ENCODE measurements around the gene GRAMD1B.
"Not testable (repeated sequence)": the region's sequence is repeated elsewhere in the genome, so short reads cannot be mapped to it uniquely, and the experiment has no call there.

Gene GRAMD1B

DNA sequence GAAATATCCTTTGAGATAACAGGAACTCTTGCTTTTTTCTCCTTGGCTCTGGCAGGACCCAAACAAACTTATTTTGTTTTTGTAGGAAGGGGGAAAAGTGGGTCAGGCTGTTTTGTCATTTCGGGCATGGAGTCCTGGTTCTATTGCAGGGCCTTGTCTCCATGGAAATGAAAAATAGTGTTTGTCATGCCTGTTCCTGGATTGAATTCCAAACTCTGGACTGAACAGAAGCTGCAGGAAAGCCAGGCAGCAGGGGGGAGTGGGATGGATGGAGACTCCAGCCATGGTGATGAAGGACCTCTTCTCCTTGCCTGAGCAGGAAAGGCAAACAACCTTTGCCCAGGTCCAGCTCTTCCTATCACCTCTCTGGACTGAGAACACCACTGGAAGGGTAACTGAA lies 137.4 kb downstream of the GRAMD1B start:
- DNase-seq (ENCODE audit: low read depth) = no peak

- no peak for DNase-seq (ENCODE audit: low read depth)
Observed at GRCh38 chr11:123568367-123568870, 138.3 kb downstream of the GRAMD1B start.

GRCh38 chr11:123569393-123569792 lies 139.3 kb downstream of the GRAMD1B start:
- DNase-seq (ENCODE audit: low read depth) = no peak

GRCh38 chr11:123570939-123571580 lies 141.0 kb downstream of the GRAMD1B start:
- DNase-seq (ENCODE audit: low read depth) = no peak

DNA sequence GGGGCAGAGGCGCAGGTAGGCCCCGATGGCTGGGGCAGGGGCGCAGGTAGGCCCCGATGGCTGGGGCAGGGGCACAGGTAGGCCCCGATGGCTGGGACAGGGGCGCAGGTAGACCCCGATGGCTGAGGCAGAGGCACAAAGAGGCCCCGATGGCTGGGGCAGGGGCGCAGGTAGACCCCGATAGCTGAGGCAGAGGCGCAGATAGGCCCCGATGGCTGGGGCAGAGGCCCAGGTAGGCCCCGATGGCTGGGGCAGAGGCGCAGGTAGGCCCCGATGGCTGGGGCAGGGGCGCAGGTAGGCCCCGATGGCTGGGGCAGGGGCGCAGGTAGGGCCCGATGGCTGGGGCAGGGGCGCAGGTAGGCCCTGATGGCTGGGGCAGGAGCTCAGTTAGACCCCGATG lies 142.7 kb downstream of the GRAMD1B start:
- not testable (repeated sequence) for DNase-seq (ENCODE audit: low read depth)

DNA sequence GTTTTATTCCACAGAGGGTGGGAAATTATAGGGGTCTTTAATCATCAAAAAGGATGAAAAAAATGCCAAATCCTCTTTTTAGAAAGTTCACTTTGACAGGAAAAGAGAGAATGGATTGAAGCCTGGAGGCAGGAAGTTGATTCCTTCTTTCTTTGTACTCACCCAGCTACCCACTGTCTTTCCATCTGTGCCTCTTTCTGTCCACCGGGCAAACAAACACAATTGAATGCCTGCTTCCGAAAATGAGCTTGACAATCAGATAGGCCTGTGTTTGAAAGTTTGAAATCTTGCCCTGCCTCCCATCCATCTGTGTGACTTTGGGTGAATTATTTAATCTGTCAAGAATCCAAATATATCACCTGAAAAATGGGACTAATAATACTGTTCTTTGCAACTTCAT lies 143.2 kb downstream of the GRAMD1B start:
- no peak for DNase-seq (ENCODE audit: low read depth)

- no peak for DNase-seq (ENCODE audit: low read depth)
Observed at GRCh38 chr11:123575441-123575840, 145.4 kb downstream of the GRAMD1B start.

DNA sequence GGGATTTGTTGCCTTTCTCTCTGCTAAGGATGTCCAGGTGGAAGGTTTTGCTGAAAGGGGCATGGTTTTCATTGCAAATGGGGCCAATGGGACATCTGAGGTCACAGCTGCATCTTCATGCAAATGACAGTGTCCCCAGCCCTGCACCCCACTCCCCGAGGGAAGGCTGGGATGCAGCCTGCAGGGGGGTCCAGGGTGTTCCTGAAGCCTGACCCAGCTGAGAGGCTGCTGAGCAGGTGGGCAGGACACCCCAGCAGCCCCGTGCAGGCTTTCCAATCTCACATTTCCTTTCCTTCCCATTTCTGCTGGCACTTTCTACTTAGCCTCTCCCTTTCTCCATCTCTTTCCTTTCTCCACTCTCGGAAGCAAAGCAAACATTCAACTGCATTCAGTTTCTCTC lies 146.0 kb downstream of the GRAMD1B start:
- DNase-seq (ENCODE audit: low read depth) = no peak

DNA sequence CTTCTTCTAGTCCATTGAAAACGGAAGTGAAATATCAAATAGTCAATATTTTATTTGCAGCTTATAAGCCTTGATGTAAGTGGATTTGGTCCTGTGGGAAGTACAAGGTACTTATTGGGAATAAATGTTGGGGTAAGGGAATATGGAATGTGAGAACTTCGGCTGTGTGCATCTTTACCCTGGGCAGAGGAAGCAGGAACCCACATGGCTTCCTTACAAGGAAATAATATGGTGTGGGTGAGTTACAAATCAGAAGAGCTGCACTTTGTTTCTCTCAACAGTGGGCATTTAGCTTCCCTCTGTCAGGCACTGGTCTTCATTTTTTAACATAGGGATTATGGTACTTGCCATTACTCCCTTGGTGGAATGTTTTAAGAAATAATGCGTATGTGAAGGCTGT lies 146.4 kb downstream of the GRAMD1B start:
- no peak for DNase-seq (ENCODE audit: low read depth)

DNA sequence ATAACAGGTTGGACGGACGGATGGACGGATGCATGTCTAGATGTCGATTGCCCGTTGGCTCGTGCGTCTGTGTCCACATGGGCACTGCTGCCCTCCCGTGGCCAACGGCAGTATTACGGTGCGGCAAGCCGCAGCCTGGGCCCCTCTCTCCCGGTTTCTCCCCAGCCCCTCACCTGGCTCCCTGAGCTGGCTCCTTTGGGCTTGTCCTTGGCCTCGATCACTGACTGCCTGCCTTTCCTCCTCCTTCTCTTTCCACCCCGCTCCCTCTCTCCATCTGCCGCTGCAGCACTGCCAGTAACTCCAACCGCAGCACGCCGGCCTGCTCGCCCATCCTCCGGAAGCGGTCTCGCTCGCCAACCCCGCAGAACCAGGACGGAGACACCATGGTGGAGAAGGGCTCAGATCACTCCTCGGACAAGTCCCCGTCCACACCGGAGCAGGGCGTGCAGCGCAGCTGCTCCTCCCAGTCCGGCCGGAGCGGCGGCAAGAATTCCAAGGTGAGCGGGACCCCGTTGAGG lies 147.1 kb downstream of the GRAMD1B start:
- DNase-seq (ENCODE audit: low read depth) = peak; percentile 57

- no peak for DNase-seq (ENCODE audit: low read depth)
Observed at GRCh38 chr11:123578778-123579481, 148.9 kb downstream of the GRAMD1B start.

DNA sequence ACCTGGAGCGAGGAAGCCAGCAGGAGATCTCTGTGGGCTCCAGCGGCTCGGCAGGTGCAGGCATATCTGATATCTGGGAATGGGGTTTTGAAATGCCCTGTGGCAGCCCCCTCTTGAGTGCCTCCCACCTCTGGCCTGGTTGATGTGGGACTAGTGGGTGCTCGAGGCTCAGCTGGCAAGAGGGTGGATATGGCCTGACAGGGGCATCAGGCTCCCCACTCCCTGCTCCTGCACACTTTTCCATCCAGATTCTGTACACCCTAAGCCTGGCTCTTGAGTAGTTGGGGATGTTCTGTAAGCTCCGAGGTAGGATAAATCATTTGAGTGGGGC lies 149.4 kb downstream of the GRAMD1B start:
- no peak for DNase-seq (ENCODE audit: low read depth)

DNA sequence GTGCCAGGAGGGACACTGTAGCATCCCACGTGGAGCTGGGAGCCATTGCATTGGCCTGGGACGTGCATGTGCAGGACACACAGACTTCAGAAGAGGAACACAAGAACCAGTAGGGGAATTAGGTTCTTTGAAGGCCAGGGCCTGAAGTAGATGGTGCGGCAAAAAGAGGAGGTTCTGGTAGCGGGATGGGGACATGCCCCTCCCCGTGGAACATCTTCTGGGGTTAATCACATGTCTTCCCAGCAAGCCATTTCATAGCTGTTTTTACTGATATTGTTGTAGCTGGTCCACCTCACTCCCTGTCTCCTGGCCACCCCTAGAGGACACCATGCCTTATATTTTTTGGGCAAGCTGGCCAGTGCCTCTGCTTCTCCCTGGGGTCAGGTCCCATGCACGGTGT lies 150.1 kb downstream of the GRAMD1B start:
- DNase-seq (ENCODE audit: low read depth) = no peak

GRCh38 chr11:123580557-123581275 lies 150.6 kb downstream of the GRAMD1B start:
- DNase-seq (ENCODE audit: low read depth) = peak; percentile 63

DNA sequence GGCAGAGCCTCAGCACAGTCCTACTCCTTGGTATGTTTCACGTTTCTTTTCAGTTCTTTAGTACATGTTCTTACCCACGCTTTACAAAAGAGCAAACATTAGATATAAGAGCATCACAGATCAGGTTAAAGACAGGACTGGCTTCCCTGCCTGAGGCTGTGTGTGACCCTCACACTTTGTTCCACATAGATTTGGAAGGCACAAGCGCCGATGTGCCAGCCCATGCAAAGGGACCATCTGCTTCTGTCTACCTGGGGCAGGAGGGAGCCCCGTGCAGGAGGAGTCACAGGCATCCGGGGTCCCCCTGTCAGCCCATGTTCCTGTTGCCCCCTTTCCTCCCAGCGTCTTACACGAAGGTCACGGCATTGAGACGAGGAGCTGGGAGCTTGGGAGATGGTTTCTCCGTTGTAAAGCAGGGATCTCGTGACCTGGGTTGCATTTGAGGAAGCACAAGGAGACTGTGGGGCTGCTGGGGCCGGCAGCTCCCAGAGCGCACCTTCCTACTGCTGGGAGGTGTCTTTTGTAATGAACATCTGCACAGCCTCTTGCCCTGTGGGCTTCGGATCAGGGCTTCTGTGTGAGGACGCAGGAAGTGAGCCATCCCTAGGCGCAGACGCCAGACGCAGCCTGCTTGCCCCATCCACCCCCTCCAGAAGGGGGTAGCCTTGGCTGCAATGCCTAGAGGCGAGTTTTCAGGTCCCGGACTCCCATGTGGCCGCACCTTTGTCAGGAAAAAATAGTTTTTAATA lies 151.8 kb downstream of the GRAMD1B start:
- no peak for DNase-seq (ENCODE audit: low read depth)

DNA sequence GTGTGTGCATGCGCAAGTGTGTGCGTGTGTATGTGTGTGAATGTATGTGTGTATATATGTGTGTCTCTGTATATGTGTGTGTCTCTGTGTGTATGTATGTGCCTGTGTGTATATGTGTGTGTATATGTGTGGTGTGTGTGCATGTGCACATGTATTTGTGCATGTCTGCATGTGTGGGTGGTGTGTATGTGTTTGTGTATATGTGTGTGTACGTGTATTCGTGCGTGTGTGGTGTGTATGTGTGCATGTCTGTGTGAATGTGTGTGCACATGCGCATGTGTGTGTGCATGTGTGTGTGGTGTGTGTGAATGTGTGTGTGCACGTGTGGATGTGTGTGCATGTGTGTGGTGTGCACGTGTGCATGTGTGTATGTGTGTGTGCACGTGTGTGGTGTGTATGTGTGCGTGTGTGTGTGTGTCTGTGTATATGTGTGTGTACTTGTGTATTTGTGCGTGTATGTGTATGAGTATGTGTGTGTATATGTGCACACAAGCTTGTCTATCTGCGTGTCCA lies 153.0 kb downstream of the GRAMD1B start:
- no peak for DNase-seq (ENCODE audit: low read depth)

GRCh38 chr11:123584186-123584585 lies 154.1 kb downstream of the GRAMD1B start:
- DNase-seq (ENCODE audit: low read depth) = no peak

DNA sequence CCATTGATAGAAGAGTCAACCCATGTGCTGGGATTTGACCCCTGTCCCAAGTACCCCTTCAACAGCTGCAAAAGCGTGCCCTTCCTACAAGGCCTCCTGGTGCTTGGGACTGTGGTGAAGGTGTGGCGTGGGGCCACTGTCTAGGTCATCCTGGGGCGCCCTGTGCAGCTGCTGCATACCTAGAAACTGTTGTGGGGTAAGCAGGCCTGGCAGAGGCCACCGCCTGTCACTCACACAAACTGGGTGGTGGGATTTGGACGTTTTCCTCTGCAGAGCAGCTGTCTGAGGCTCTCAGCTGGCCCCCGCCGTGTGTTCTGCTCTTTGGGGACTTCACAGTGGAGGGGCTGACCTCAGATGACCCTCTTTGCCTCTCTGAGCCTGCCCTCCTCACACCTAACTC lies 154.7 kb downstream of the GRAMD1B start:
- no peak for DNase-seq (ENCODE audit: low read depth)

DNA sequence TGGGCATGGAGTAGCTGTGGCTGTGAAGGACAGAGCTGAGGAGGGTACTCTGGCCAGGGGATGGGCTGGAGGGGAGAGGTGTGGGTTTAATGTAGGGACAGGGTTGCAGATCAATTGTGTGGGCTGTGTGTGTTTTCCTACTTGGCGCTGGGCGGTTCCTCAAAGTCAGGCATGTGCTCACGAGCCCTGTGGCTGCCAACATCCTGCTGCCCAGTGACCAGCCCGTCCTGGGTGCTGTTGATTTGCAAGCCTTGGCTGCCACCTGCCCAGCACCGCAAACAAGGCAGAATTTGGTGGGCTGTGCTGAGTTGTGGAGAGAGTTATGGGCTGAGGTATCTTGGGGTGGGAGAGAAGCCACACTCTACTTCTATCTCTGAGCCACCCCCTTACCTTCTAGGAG lies 155.1 kb downstream of the GRAMD1B start:
- no peak for DNase-seq (ENCODE audit: low read depth)

DNA sequence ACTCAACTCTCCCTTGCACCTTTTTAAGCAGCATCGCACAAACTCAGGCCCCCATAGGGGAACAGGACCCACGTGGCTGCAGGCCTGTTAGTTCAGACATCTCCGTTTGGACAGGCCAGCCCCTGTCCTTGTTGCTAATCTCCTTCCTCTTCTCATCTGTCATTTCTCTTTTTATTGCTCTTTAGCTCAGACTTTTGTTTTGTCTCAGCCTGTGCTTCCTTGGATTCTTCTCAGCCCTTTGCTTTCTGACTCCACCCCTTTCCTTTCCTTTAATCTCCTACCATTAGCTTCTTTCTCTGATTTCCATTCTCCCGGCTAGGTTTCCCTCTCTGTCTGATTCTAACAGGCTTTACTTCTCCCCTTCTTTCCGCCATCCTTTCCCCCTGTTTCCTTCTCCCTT lies 155.6 kb downstream of the GRAMD1B start:
- DNase-seq (ENCODE audit: low read depth) = no peak

DNA sequence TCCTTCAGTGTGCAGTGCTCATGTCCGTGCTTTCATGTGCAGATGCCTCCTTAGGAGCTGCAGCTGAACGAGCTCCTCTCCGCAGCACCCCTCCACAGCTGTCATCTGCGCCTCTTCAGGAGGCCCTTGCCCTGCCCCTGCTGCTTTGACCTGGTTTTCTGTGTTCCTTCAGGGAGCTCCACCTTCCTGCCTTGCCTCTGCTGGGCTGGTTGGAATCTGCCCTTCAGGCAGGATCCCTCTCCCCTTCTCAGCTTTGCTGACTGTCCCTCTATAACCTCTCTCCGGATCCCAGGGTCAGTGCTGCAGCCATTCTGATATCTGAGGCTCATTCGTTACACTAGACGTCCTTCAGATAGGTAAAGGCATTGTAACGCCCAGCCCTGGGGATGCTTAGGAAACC lies 156.5 kb downstream of the GRAMD1B start:
- DNase-seq (ENCODE audit: low read depth) = no peak

DNA sequence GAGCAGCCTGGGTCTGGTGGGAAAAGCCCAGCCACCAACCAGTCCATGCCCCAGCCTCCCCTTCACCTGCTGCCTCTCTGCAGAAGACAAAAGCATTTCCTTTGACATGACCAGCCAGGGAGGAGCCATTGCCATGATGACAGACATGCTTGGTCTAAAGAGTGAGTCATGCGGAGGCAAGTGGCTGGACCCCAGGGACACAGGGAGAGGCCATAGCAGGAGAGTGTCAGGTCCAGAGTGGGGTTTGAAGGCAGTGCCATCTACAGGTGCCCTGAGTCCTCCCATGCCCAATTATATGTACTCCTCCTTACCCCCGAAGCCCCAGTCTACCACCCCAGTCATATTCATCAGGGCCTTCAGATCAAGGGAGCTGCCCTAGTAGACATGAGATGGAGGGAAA lies 157.0 kb downstream of the GRAMD1B start:
- DNase-seq (ENCODE audit: low read depth) = no peak
